ENCODE measurements around the gene FGGY.
"Not testable (repeated sequence)": the region's sequence is repeated elsewhere in the genome, so short reads cannot be mapped to it uniquely, and the experiment has no call there.

The FGGY gene

GRCh38 chr1:59443310-59443709 lies 146.4 kb downstream of the FGGY start:
- no peak for DNase-seq (ENCODE audit: low spot score)

GRCh38 chr1:59444520-59444919 lies 147.6 kb downstream of the FGGY start:
- DNase-seq (ENCODE audit: low spot score): no peak

- no peak for DNase-seq (ENCODE audit: low spot score)
Observed at GRCh38 chr1:59445040-59445439, 148.1 kb downstream of the FGGY start.

GRCh38 chr1:59446257-59446901 lies 149.5 kb downstream of the FGGY start:
- DNase-seq (ENCODE audit: low spot score): no peak

GRCh38 chr1:59452026-59452425 lies 155.1 kb downstream of the FGGY start:
- no peak for DNase-seq (ENCODE audit: low spot score)

- DNase-seq (ENCODE audit: low spot score): no peak
Observed at GRCh38 chr1:59452559-59452958, 155.7 kb downstream of the FGGY start.

- DNase-seq (ENCODE audit: low spot score): no peak
Observed at GRCh38 chr1:59453297-59453968, 156.5 kb downstream of the FGGY start.

GRCh38 chr1:59455206-59455605 lies 158.3 kb downstream of the FGGY start:
- DNase-seq (ENCODE audit: low spot score): no peak

- DNase-seq (ENCODE audit: low spot score): no peak
Observed at GRCh38 chr1:59457786-59458185, 160.9 kb downstream of the FGGY start.

GRCh38 chr1:59458884-59459283 lies 162.0 kb downstream of the FGGY start:
- DNase-seq (ENCODE audit: low spot score): no peak

- DNase-seq (ENCODE audit: low spot score): not testable (repeated sequence)
Observed at GRCh38 chr1:59462942-59463341, 166.0 kb downstream of the FGGY start.

- not testable (repeated sequence) for DNase-seq (ENCODE audit: low spot score)
Observed at GRCh38 chr1:59465478-59465877, 168.6 kb downstream of the FGGY start.

GRCh38 chr1:59468828-59469428 lies 172.0 kb downstream of the FGGY start:
- no peak for DNase-seq (ENCODE audit: low spot score)

- not testable (repeated sequence) for DNase-seq (ENCODE audit: low spot score)
Observed at GRCh38 chr1:59471991-59472570, 175.2 kb downstream of the FGGY start.

GRCh38 chr1:59473831-59474230 lies 176.9 kb downstream of the FGGY start:
- no peak for DNase-seq (ENCODE audit: low spot score)

- DNase-seq (ENCODE audit: low spot score): no peak
Observed at GRCh38 chr1:59474496-59474895, 177.6 kb downstream of the FGGY start.

GRCh38 chr1:59475737-59476136 lies 178.8 kb downstream of the FGGY start:
- no peak for DNase-seq (ENCODE audit: low spot score)

GRCh38 chr1:59477286-59477685 lies 180.4 kb downstream of the FGGY start:
- DNase-seq (ENCODE audit: low spot score): no peak

GRCh38 chr1:59477867-59478266 lies 181.0 kb downstream of the FGGY start:
- DNase-seq (ENCODE audit: low spot score): no peak

GRCh38 chr1:59478822-59479221 lies 181.9 kb downstream of the FGGY start:
- DNase-seq (ENCODE audit: low spot score): no peak

- DNase-seq (ENCODE audit: low spot score): no peak
Observed at GRCh38 chr1:59480188-59480888, 183.4 kb downstream of the FGGY start.

- DNase-seq (ENCODE audit: low spot score): no peak
Observed at GRCh38 chr1:59481881-59482505, 185.1 kb downstream of the FGGY start.

Measured in globus pallidus (tissue), 1 donor.